Stimulated activated CD4-positive, alpha-beta T cell treated with anti-CD3 and anti-CD28 coated beads, TNF-alpha, amount 100 ng/mL, for 24 hours (primary cell): ENCODE data around the gene GALK1.

Source experiments
- DNase-seq, 3 experiments: peaks; one replicate each; pipeline ENCODE4 v3.0.0-alpha.2; 2020; ENCODE audit warnings: low read depth in 3 of 3

Gene GALK1

DNA sequence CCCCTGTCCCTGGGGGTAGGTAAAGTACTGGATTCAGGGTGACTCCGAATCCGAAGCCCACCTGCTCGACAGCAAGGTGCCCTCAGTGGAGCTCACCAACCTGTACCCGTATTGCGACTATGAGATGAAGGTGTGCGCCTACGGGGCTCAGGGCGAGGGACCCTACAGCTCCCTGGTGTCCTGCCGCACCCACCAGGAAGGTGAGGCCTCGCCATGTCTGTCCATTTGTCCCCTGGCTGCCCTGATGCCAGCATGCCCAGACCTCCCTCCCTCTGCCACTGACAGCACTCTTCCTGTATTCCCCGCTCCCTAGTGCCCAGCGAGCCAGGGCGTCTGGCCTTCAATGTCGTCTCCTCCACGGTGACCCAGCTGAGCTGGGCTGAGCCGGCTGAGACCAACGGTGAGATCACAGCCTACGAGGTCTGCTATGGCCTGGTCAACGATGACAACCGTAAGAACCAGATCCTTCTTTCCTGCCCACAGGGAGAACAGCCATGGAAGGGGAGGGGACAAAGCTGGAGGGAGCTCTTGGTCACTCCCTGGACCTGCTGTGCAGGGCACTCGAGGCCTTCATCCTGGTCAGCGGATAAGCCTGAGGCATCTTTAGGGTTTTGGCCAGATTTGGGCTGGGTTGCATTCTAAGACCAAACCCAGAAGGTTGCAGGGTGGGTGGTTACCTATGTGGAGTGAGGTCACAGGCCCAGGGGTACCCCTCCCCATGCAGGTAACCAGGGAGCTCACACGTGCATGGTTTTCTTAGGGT is 14.2 kb downstream of the GALK1 start:
- no peak for DNase-seq

DNA sequence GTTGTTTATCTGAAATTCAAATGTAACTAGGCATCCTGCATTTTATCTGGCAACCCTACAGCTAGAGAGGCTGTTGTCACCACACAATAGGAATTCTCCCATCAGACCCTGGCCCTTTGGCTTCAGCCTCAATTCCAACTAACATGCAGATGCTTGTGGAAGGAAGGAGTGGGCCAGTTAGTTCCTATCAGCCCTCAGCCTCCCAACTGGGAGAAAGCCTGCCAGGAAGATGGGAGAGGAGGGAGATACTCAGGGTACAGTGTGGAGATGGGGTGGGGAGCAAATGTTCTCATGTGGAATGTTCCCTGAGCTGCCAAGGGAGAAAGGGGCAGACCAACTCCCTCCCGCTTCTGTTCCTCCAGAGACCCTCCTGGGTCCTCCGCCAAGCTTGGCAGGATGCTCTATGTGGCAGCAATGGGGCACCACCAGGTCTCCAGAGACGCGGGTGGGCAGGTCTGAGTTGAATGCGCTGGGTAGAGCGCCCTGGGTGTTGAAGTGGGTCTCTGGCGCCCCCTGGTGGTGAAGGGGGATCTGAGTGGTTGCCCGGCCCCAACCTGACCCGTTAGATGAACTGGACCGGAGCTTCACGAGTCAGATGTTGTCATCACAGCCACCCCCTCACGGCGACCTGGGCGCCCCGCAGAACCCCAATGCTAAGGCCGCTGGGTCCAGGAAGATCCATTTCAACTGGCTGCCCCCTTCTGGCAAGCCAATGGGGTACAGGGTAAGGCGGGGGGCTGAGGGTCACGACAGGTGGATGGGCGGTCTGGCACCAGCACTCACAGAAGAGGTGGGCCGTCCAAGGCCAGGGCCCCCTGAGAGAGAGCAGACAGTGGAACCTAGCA is 15.2 kb downstream of the GALK1 start:
- peak; percentile 79 to 88 (median 81) for DNase-seq

- no peak for DNase-seq
Measured at GRCh38 chr17:75748706-75749105, 16.3 kb downstream of the GALK1 start.

- no peak for DNase-seq
Measured at GRCh38 chr17:75743625-75744206, 21.3 kb downstream of the GALK1 start.

- DNase-seq = no peak
Measured at GRCh38 chr17:75742337-75742736, 22.7 kb downstream of the GALK1 start.

DNA sequence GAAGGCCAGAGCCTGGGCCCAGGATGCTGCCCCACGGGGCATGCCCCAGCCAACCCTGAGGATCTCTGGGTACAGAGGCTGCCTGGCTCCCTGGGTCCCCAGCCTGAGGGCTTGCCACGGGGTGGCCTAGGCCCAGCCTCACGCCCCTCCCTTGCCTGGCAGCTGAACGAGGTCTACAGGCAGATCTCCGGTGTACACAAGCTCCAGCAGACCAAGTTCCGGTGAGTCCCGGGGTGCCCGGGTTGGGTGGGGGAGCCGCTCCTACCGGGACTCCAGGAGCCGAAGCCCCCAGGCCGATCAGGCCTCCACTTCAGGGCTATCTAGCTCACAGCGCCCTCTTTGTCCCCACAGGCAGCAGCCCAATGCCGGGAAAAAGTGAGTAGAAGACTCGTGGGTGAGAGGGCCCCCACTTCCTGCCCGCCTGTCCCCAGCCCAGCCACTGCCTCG is 24.3 kb downstream of the GALK1 start:
- DNase-seq = no peak

DNA sequence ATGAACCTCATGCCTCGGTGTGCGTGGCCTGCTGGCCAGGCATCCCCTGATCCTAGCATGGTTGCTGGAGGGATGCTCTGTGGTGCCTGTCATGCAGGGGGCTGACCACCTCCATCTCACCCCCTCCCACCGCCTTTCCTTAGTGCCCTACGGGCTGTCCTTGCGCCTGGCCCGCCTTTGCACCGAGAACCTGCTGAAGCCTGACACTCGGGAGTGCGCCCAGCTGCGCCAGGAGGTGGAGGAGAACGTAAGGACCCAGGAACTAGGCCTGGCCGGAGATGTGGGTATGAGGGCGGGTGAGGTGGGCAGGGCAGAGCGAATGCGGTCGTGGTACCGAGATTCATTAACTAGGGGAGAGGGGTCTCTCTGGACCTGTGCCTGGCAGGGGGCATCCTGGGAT is 24.8 kb downstream of the GALK1 start:
- no peak for DNase-seq

DNA sequence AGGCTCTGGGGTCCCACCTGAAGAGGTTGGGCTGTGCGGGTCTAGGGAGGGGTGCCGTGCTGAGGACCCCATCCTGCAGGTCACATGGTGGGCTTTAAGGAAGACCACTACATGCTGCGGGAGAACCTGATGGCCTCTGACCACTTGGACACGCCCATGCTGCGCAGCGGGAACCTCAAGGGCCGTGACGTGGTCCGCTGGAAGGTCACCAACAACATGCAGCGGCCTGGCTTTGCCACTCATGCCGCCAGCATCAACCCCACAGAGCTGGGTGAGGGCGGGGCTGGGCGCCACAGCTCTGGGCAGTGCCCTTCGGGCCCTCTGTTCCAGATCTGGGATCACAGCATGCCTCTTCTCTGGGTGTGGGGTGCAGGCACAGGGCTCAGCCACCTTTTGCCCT is 25.2 kb downstream of the GALK1 start:
- no peak for DNase-seq

GRCh38 chr17:75739174-75739573 is 25.8 kb downstream of the GALK1 start:
- DNase-seq = no peak

GRCh38 chr17:75738218-75738802 is 26.7 kb downstream of the GALK1 start:
- no peak for DNase-seq

DNA sequence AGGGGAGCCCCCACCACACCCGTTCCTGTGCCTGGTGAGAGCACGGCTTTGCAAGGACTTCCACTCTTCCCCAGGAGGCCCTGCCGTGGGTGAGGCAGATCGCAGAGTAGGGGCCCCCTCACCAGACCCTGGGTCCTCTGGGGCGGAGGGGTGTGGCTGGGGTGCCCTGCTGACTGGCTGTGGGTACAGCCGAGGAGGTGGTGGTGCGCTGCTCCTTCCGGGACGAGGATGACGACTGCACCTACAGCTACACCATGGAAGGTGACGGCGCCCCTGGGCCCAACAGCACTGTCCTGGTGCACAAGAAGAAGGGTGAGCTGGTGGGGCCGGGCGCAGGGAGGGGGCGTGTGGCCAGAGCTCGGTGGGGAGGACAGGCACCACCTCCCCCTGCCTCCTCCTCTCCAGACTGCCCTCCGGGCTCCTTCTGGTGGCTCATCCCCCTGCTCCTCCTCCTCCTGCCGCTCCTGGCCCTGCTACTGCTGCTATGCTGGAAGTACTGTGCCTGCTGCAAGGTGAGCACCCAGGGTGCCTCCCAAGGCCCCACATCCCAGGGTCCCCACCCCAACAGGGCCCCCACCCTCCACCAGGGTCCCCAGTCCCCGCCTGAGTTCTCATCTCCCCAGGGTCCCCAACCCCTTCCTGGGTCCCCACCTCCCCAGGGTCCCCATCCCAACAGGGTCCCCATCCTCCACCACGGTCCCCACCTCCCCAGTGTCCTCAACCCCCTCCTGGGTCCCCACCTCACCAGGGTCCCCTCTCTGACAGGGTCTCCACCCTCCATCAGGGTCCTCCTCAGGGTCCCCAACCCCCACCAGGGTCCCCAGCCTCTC is 27.6 kb downstream of the GALK1 start:
- DNase-seq = no peak

DNA sequence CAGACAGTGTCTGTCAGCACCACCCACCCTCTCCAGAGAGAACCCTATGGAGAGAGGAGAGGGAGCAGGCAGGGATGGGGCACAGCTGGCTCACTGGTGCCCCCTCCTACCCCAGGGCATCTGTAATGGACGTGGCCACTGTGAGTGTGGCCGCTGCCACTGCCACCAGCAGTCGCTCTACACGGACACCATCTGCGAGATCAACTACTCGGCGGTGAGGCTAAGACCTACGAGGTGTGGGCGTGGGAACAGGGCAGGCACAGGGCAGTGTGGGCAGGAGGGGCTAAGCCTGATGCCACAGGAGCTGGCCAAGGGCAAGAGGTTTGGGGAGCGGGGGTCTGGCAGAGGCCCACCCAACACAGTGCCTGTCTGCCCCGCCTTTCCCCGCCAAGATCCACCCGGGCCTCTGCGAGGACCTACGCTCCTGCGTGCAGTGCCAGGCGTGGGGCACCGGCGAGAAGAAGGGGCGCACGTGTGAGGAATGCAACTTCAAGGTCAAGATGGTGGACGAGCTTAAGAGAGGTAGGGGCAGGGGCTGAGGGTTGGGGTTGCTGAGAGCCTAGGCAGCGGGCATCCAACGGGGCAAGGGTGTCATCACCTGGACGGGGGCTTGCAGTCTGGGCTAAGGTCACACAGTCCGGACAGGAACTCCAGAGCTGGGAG is 28.7 kb downstream of the GALK1 start:
- DNase-seq = no peak

GRCh38 chr17:75734674-75735294 is 30.2 kb downstream of the GALK1 start:
- DNase-seq = no peak

DNA sequence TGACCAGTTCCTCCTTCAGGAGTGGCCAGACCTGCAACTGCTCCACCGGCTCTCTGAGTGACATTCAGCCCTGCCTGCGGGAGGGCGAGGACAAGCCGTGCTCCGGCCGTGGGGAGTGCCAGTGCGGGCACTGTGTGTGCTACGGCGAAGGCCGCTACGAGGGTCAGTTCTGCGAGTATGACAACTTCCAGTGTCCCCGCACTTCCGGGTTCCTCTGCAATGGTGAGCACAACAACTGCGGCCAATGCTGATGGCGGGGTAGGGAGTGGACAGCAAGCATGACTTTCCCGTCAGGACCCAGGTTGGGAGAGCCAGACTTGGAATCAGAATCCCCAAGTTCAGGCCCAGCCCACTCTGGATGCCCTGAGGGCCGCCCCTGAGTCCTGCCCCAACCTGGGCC is 31.5 kb downstream of the GALK1 start:
- no peak for DNase-seq

DNA sequence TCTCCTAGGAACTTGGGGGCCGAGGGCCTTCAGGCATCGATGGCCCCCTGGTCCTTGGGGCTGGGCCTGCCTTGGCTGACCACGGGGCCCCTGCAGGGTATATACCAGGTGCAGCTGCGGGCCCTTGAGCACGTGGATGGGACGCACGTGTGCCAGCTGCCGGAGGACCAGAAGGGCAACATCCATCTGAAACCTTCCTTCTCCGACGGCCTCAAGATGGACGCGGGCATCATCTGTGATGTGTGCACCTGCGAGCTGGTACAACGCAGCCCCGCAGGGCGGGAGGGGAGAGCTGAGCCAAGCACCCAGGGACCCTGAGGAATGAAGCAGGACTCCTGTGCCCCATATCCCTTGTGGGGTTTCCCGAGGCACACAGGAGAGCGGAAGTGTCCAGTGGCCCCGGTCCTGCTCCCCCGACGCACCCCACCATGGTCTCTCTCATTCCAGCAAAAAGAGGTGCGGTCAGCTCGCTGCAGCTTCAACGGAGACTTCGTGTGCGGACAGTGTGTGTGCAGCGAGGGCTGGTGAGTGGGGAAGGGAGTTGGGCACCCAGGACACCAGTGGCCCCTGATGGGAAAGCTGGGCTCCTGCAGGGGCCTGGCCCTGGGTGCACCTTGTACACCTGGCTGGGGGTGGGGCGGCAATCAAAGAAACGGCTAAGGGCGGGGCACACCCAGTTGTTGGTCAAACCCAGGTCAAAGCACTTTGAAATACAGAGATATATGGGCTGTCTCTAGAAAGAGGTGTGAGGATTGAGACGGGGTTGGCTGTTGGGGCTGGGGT is 33.1 kb downstream of the GALK1 start:
- DNase-seq = no peak

- DNase-seq = no peak
Measured at GRCh38 chr17:75731086-75731715, 33.8 kb downstream of the GALK1 start.

- DNase-seq = no peak
Measured at GRCh38 chr17:75730065-75730464, 34.9 kb downstream of the GALK1 start.

- no peak for DNase-seq
Measured at GRCh38 chr17:75729351-75729750, 35.6 kb downstream of the GALK1 start.

GRCh38 chr17:75727391-75727790 is 37.6 kb downstream of the GALK1 start:
- no peak for DNase-seq
